ENCODE data around the gene TMEM231.
"Not testable (repeated sequence)": the region's sequence is repeated elsewhere in the genome, so short reads cannot be mapped to it uniquely, and the experiment has no call there.

TMEM231 gene

GRCh38 chr16:75555707-75556430 is at the start of gene TMEM231:
TMEM231 (minus strand) TSS chr16:75556252; CDS start chr16:75556209, 43 bp downstream.
- peak; percentile 91 to 95 for DNase-seq (ENCODE audit: low read depth in 2 of 2)

GRCh38 chr16:75603241-75603640 is 47.2 kb upstream of the TMEM231 start:
- DNase-seq (ENCODE audit: low read depth in 2 of 2): no peak

GRCh38 chr16:75599452-75600277 is 43.6 kb upstream of the TMEM231 start:
- DNase-seq (ENCODE audit: low read depth in 2 of 2): no peak

GRCh38 chr16:75593825-75594820 is 38.1 kb upstream of the TMEM231 start:
- no peak for DNase-seq (ENCODE audit: low read depth in 2 of 2)

GRCh38 chr16:75593308-75593707 is 37.3 kb upstream of the TMEM231 start:
- DNase-seq (ENCODE audit: low read depth in 2 of 2): no peak

GRCh38 chr16:75591927-75592326 is 35.9 kb upstream of the TMEM231 start:
- not testable (repeated sequence) for DNase-seq (ENCODE audit: low read depth in 2 of 2)

- DNase-seq (ENCODE audit: low read depth in 2 of 2): no peak
These were observed 35.1 kb upstream of the TMEM231 start for GRCh38 chr16:75590920-75591843.

GRCh38 chr16:75589306-75589705 is 33.3 kb upstream of the TMEM231 start:
- no peak for DNase-seq (ENCODE audit: low read depth in 2 of 2)

- no peak for DNase-seq (ENCODE audit: low read depth in 2 of 2)
These were observed 32.7 kb upstream of the TMEM231 start for GRCh38 chr16:75588716-75589115.

GRCh38 chr16:75584108-75584507 is 28.1 kb upstream of the TMEM231 start:
- DNase-seq (ENCODE audit: low read depth in 2 of 2): no peak

- DNase-seq (ENCODE audit: low read depth in 2 of 2): no peak
These were observed 23.3 kb upstream of the TMEM231 start for GRCh38 chr16:75579281-75579834.

- no peak for DNase-seq (ENCODE audit: low read depth in 2 of 2)
These were observed 22.7 kb upstream of the TMEM231 start for GRCh38 chr16:75578725-75579124.

- no peak for DNase-seq (ENCODE audit: low read depth in 2 of 2)
These were observed 22.2 kb upstream of the TMEM231 start for GRCh38 chr16:75578212-75578611.

GRCh38 chr16:75576384-75576811 is 20.3 kb upstream of the TMEM231 start:
- DNase-seq (ENCODE audit: low read depth in 2 of 2): no peak

GRCh38 chr16:75575958-75576357 is 19.9 kb upstream of the TMEM231 start:
- no peak for DNase-seq (ENCODE audit: low read depth in 2 of 2)

GRCh38 chr16:75573955-75574354 is 17.9 kb upstream of the TMEM231 start:
- no peak for DNase-seq (ENCODE audit: low read depth in 2 of 2)

GRCh38 chr16:75572864-75573542 is 17.0 kb upstream of the TMEM231 start:
- no peak for DNase-seq (ENCODE audit: low read depth in 2 of 2)

- no peak for DNase-seq (ENCODE audit: low read depth in 2 of 2)
These were observed 14.5 kb upstream of the TMEM231 start for GRCh38 chr16:75570396-75571065.

GRCh38 chr16:75567911-75568310 is 11.9 kb upstream of the TMEM231 start:
- no peak for DNase-seq (ENCODE audit: low read depth in 2 of 2)

Measured in stimulated activated CD8-positive, alpha-beta memory T cell treated with anti-CD3 and anti-CD28 coated beads, Interleukin-7, amount 100 ng/mL, for 1 hour (primary cell).